HepG2 (cell line): ENCODE data around the gene TMEM95. TPM values are rescaled to one million over a fixed set of nuclear protein-coding genes. Genes with fewer than 3 reads are reported as not detected.

Experiments used
- AGO1 ChIP-seq: fragments of 200-400 bp; formaldehyde crosslinking; IDR thresholded peaks from 2 replicates; pipeline ENCODE4 v1.6.1; 2017; ENCODE audit warnings: mild to moderate bottlenecking, low read depth, low read length, moderate library complexity; ENCODE audit not compliant: poor library complexity, severe bottlenecking
- FOXK1 ChIP-seq: sonication (generic); formaldehyde crosslinking; IDR thresholded peaks from 2 replicates; pipeline ENCODE4 v1.4.0; 2020; ENCODE audit warnings: low read depth, missing genetic modification reagents, borderline replicate concordance
- PAWR ChIP-seq: sonication (generic); formaldehyde crosslinking; IDR thresholded peaks from 2 replicates; pipeline ENCODE4 v1.4.0; 2020; ENCODE audit warnings: missing genetic modification reagents, mild to moderate bottlenecking, borderline replicate concordance
- PBX3 ChIP-seq: sonication (generic); formaldehyde crosslinking; IDR thresholded peaks from 2 replicates; pipeline ENCODE4 v1.8.1; 2023; ENCODE audit warnings: missing genetic modification reagents, inconsistent platforms, borderline replicate concordance
- RARA ChIP-seq: IDR thresholded peaks from 2 replicates; pipeline ENCODE4 v1.6.1; 2016; ENCODE audit warnings: missing genetic modification reagents, missing compliant biosample characterization
- SAP130 ChIP-seq: IDR thresholded peaks from 2 replicates; pipeline ENCODE4 v1.6.1; 2016; ENCODE audit warnings: low read depth
- SNAI1 ChIP-seq: sonication (generic); formaldehyde crosslinking; IDR thresholded peaks from 2 replicates; pipeline ENCODE4 v1.5.0; 2020; ENCODE audit warnings: mild to moderate bottlenecking, missing genetic modification reagents, borderline replicate concordance
- ZFP62 ChIP-seq: sonication (generic); formaldehyde crosslinking; IDR thresholded peaks from 2 replicates; pipeline ENCODE4 v1.4.0; 2020; ENCODE audit warnings: missing genetic modification reagents
- ZIK1 ChIP-seq: sonication (generic); formaldehyde crosslinking; IDR thresholded peaks from 2 replicates; pipeline ENCODE4 v1.5.0; 2020; ENCODE audit warnings: mild to moderate bottlenecking, low read depth, missing genetic modification reagents, borderline replicate concordance
- ZNF33B ChIP-seq: sonication (generic); formaldehyde crosslinking; IDR thresholded peaks from 2 replicates; pipeline ENCODE4 v1.5.1; 2020; ENCODE audit warnings: mild to moderate bottlenecking, missing genetic modification reagents
- ZNF44 ChIP-seq: sonication (generic); formaldehyde crosslinking; IDR thresholded peaks from 2 replicates; pipeline ENCODE4 v1.5.1; 2020; ENCODE audit warnings: mild to moderate bottlenecking, missing genetic modification reagents
- ZNF547 ChIP-seq: sonication (generic); formaldehyde crosslinking; IDR thresholded peaks from 2 replicates; pipeline ENCODE4 v1.5.1; 2020; ENCODE audit warnings: mild to moderate bottlenecking, missing genetic modification reagents
- ZNF607 ChIP-seq: sonication (generic); formaldehyde crosslinking; IDR thresholded peaks from 2 replicates; pipeline ENCODE4 v1.5.1; 2020; ENCODE audit warnings: missing genetic modification reagents, mild to moderate bottlenecking, borderline replicate concordance
- polyA plus RNA-seq, 8 experiments: library from polyadenylated mRNA; depleted of rRNA in 3 of 8; stranded (reverse) in 7 of 8; unstranded in 1 of 8; fragments of >200 nt; fragmentation: Illumina TruSeq in 4 of 8; extraction: Trizol in 4 of 8; gene quantifications; 2 replicates each; pipeline versions ENCODE4 v1.2.1 to v1.2.3, GENCODE V29; 2011 to 2016; ENCODE audit warnings: low read depth in 4 of 8, missing spikeins in 1 of 8, mixed read lengths in 1 of 8; ENCODE audit not compliant: insufficient read depth in 1 of 8
- total RNA-seq, 5 experiments: library from RNA; depleted of rRNA; stranded (reverse); fragments of >200 nt; fragmentation: Illumina TruSeq; extraction: Trizol; gene quantifications; 2 replicates each; pipeline ENCODE4 v1.2.3, GENCODE V29; 2016; ENCODE audit warnings: low read depth in 1 of 5
- TF ChIP-seq, protein P1 (sequence below): sonication (generic); formaldehyde crosslinking; IDR thresholded peaks from 2 replicates; pipeline ENCODE4 v1.9.0; 2021; ENCODE audit warnings: mild to moderate bottlenecking, missing genetic modification reagents
- TF ChIP-seq, protein P2 (sequence below): sonication (generic); formaldehyde crosslinking; IDR thresholded peaks from 2 replicates; pipeline ENCODE4 v1.4.0; 2020; ENCODE audit warnings: mild to moderate bottlenecking, low read depth, missing genetic modification reagents
- TF ChIP-seq, protein P3 (sequence below): IDR thresholded peaks from 2 replicates; pipeline ENCODE4 v1.6.1; 2016; ENCODE audit warnings: missing compliant biosample characterization, missing genetic modification reagents, borderline replicate concordance
- TF ChIP-seq, protein P4 (sequence below): sonication (generic); formaldehyde crosslinking; IDR thresholded peaks from 2 replicates; pipeline ENCODE4 v1.5.0; 2020; ENCODE audit warnings: missing genetic modification reagents

The TMEM95 gene
- total and polyA plus RNA-seq, 2 of the 13 experiments (the other 11 are each of a cell fraction or from before 2014, with no cell fraction given) = not detected

- TF ChIP-seq, protein P1, sequence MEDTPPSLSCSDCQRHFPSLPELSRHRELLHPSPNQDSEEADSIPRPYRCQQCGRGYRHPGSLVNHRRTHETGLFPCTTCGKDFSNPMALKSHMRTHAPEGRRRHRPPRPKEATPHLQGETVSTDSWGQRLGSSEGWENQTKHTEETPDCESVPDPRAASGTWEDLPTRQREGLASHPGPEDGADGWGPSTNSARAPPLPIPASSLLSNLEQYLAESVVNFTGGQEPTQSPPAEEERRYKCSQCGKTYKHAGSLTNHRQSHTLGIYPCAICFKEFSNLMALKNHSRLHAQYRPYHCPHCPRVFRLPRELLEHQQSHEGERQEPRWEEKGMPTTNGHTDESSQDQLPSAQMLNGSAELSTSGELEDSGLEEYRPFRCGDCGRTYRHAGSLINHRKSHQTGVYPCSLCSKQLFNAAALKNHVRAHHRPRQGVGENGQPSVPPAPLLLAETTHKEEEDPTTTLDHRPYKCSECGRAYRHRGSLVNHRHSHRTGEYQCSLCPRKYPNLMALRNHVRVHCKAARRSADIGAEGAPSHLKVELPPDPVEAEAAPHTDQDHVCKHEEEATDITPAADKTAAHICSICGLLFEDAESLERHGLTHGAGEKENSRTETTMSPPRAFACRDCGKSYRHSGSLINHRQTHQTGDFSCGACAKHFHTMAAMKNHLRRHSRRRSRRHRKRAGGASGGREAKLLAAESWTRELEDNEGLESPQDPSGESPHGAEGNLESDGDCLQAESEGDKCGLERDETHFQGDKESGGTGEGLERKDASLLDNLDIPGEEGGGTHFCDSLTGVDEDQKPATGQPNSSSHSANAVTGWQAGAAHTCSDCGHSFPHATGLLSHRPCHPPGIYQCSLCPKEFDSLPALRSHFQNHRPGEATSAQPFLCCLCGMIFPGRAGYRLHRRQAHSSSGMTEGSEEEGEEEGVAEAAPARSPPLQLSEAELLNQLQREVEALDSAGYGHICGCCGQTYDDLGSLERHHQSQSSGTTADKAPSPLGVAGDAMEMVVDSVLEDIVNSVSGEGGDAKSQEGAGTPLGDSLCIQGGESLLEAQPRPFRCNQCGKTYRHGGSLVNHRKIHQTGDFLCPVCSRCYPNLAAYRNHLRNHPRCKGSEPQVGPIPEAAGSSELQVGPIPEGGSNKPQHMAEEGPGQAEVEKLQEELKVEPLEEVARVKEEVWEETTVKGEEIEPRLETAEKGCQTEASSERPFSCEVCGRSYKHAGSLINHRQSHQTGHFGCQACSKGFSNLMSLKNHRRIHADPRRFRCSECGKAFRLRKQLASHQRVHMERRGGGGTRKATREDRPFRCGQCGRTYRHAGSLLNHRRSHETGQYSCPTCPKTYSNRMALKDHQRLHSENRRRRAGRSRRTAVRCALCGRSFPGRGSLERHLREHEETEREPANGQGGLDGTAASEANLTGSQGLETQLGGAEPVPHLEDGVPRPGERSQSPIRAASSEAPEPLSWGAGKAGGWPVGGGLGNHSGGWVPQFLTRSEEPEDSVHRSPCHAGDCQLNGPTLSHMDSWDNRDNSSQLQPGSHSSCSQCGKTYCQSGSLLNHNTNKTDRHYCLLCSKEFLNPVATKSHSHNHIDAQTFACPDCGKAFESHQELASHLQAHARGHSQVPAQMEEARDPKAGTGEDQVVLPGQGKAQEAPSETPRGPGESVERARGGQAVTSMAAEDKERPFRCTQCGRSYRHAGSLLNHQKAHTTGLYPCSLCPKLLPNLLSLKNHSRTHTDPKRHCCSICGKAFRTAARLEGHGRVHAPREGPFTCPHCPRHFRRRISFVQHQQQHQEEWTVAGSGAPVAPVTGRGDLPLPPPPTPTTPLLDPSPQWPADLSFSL (CRISPR knock-in tag) = no peak
- TF ChIP-seq PAWR (CRISPR knock-in tag) = no peak
- no peak for TF ChIP-seq ZFP62 (CRISPR knock-in tag)
- peak; percentile 43 for TF ChIP-seq SAP130
- TF ChIP-seq ZIK1 = no peak
- no peak for TF ChIP-seq RARA (CRISPR knock-in tag)
- TF ChIP-seq AGO1 = no peak
- TF ChIP-seq, protein P2, sequence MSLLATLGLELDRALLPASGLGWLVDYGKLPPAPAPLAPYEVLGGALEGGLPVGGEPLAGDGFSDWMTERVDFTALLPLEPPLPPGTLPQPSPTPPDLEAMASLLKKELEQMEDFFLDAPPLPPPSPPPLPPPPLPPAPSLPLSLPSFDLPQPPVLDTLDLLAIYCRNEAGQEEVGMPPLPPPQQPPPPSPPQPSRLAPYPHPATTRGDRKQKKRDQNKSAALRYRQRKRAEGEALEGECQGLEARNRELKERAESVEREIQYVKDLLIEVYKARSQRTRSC = no peak
- peak; percentile 39; the same call in 1 of the 2 replicates for TF ChIP-seq ZNF547 (CRISPR knock-in tag)
- TF ChIP-seq PBX3 (CRISPR knock-in tag) = no peak
- TF ChIP-seq ZNF33B (CRISPR knock-in tag) = no peak
- TF ChIP-seq ZNF607 (CRISPR knock-in tag) = no peak
- TF ChIP-seq ZNF44 (CRISPR knock-in tag) = no peak
- TF ChIP-seq, protein P3, sequence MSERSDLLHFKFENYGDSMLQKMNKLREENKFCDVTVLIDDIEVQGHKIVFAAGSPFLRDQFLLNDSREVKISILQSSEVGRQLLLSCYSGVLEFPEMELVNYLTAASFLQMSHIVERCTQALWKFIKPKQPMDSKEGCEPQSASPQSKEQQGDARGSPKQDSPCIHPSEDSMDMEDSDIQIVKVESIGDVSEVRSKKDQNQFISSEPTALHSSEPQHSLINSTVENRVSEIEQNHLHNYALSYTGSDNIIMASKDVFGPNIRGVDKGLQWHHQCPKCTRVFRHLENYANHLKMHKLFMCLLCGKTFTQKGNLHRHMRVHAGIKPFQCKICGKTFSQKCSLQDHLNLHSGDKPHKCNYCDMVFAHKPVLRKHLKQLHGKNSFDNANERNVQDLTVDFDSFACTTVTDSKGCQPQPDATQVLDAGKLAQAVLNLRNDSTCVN = no peak
- no peak for TF ChIP-seq SNAI1 (CRISPR knock-in tag)
- no peak for TF ChIP-seq FOXK1 (CRISPR knock-in tag)
- TF ChIP-seq, protein P4, sequence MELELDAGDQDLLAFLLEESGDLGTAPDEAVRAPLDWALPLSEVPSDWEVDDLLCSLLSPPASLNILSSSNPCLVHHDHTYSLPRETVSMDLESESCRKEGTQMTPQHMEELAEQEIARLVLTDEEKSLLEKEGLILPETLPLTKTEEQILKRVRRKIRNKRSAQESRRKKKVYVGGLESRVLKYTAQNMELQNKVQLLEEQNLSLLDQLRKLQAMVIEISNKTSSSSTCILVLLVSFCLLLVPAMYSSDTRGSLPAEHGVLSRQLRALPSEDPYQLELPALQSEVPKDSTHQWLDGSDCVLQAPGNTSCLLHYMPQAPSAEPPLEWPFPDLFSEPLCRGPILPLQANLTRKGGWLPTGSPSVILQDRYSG (CRISPR knock-in tag) = no peak
These were observed 26.1 kb downstream of the TMEM95 start, which contains the start of gene TNK1 (continued) for GRCh38 chr17:7380855-7381683.
